GM18520 (cell line): ENCODE data around the gene POT1.
A peak's percentile ranks its signal among the peaks of the same experiment; 100 is the strongest.

ENCODE experiments used
- ATAC-seq: cut with Tn5 transposase; IDR thresholded peaks from one replicate; pipeline ENCODE4 v1.9.1; 2021; ENCODE audit not compliant: unreplicated experiment

POT1 gene

GRCh38 chr7:124773938-124774337 lies 155.7 kb downstream of the POT1 start:
- peak; percentile 70 for ATAC-seq

GRCh38 chr7:124773339-124773738 lies 156.3 kb downstream of the POT1 start:
- no peak for ATAC-seq
